HL-60 (cell line): ENCODE results near the gene SLC9A3.

ENCODE experiments used
- GABPA ChIP-seq: IDR thresholded peaks from 2 replicates; pipeline ENCODE4 v1.6.1; 2012; ENCODE audit warnings: low read depth
- REST ChIP-seq: IDR thresholded peaks from 2 replicates; pipeline ENCODE4 v1.6.1; 2012; ENCODE audit warnings: low read depth; ENCODE audit not compliant: insufficient replicate concordance
- SPI1 ChIP-seq: IDR thresholded peaks from 2 replicates; pipeline ENCODE4 v1.6.1; 2012; ENCODE audit warnings: low read depth, mild to moderate bottlenecking, borderline replicate concordance
- TF ChIP-seq, protein P1 (sequence below): IDR thresholded peaks from one replicate; pipeline ENCODE4 v1.5.1; 2011; ENCODE audit warnings: low read length, control low read depth, inconsistent platforms; ENCODE audit not compliant: insufficient read depth

DNA sequence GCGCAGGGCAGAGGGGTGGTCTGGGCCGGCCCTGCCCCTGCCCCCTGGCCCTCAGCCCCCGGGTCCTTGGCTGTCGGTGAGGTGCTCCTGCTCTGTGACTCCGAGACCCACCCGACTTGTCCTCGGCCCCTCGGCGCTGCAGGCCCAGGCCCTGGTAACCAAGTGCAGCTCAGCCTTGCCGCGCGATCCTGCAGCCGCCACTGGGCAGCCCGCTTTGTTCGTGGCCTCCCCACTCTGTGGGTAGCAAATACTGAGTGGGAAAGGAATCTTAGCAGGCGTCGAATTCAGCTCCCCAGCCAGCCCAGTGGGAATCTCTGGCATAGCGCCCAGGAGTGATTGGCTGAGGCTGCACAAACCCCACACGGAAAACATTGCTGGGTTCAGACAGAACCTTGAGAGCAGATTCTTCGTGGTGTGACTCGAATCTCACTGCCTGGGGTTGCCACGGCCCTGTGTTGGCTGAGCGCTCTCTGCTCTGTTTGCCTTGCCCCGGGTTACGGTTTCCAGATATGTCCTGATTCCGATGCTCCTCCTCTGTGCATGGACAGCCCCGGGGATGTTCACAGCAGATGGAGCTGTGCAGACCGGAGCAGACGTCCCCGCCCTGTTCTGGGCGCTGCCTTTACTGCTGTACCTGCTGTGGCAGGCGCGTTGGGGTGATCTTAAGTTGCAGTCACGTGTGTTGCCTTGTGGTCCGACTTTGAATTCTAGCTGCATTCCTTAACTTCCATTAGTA lies 94.6 kb downstream of the SLC9A3 start:
- TF ChIP-seq, protein P1, sequence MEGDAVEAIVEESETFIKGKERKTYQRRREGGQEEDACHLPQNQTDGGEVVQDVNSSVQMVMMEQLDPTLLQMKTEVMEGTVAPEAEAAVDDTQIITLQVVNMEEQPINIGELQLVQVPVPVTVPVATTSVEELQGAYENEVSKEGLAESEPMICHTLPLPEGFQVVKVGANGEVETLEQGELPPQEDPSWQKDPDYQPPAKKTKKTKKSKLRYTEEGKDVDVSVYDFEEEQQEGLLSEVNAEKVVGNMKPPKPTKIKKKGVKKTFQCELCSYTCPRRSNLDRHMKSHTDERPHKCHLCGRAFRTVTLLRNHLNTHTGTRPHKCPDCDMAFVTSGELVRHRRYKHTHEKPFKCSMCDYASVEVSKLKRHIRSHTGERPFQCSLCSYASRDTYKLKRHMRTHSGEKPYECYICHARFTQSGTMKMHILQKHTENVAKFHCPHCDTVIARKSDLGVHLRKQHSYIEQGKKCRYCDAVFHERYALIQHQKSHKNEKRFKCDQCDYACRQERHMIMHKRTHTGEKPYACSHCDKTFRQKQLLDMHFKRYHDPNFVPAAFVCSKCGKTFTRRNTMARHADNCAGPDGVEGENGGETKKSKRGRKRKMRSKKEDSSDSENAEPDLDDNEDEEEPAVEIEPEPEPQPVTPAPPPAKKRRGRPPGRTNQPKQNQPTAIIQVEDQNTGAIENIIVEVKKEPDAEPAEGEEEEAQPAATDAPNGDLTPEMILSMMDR, result no peak
- TF ChIP-seq SPI1, result no peak
- no peak for TF ChIP-seq GABPA
- no peak for TF ChIP-seq REST
